HCT116 (cell line): ENCODE results near the gene CHKA. TPM values are rescaled to one million over a fixed set of nuclear protein-coding genes. Genes with fewer than 3 reads are reported as not detected.

Experiments
- ATAC-seq: fragments of 200-7000 bp; cut with Tn5 transposase; 2 replicates; pipeline ENCODE4 v1.9.1; 2020; ENCODE audit warnings: mild to moderate bottlenecking, moderate library complexity
- BruUV-seq: library from RNA; stranded (reverse); fragments of 400-500 nt; replicated peaks from 2 replicates; lab custom pipeline; 2021; lab: Mats Ljungman, UMichigan
- CTCF ChIA-PET: fragments of 300-600 bp; sonication (Branson Sonifier 250); formaldehyde crosslinking; loops from one replicate; lab custom pipeline; 2021; ENCODE audit warnings: antibody characterized with exemption; lab: Charles Lee
- POLR2A ChIA-PET: fragments of 300-600, 350-600 bp; sonication (Branson Sonifier 250); formaldehyde crosslinking; loops from one replicate; lab custom pipeline; 2021; ENCODE audit warnings: antibody characterized with exemption; lab: Charles Lee
- RAD21 ChIA-PET, 2 experiments: fragments of 300-600 bp; sonication (Branson Sonifier 250); formaldehyde crosslinking; loops; one replicate each; lab custom pipeline; 2023; ENCODE audit warnings: low total read pairs in 2 of 2; ENCODE audit not compliant: uncharacterized antibody in 2 of 2, unreplicated experiment in 2 of 2, low non-redundant PET in 1 of 2; lab: Charles Lee
- DNase-seq: peaks from one replicate; pipeline ENCODE4 v3.0.0-alpha.2; 2010; ENCODE audit warnings: low read depth, low spot score
- H2AFZ ChIP-seq: fragments of 200-600 bp; shearing (Covaris generic), sonication (generic); 2 replicates; pipeline ENCODE4 v1.6.1; 2017; ENCODE audit warnings: low read depth, mixed run types, mixed read lengths, antibody characterized with exemption, low read length; ENCODE audit not compliant: poor library complexity, severe bottlenecking
- H3K27ac ChIP-seq: 2 replicates; pipeline ENCODE4 v1.5.1; 2012; ENCODE audit warnings: low read depth, low read length
- H3K27me3 ChIP-seq: fragments of 200-600 bp; sonication (generic); 2 replicates; pipeline ENCODE4 v1.6.1; 2016; ENCODE audit warnings: mixed run types, low read length, mixed read lengths; ENCODE audit not compliant: insufficient read depth
- H3K36me3 ChIP-seq, 2 experiments: fragments of 200-500 bp in 1 of 2; fragments of 200-600 bp in 1 of 2; sonication (Bioruptor generic) in 1 of 2; sonication (generic) in 1 of 2; 2 replicates each; pipeline versions ENCODE4 v1.5.1 to v1.6.1; 2014 to 2016; ENCODE audit warnings: low read length in 2 of 2, inconsistent platforms in 1 of 2, mixed read lengths in 1 of 2, mixed run types in 1 of 2; ENCODE audit not compliant: insufficient read depth in 2 of 2, control insufficient read depth in 1 of 2
- H3K4me1 ChIP-seq, 2 experiments: fragments of 200-600 bp in 1 of 2; sonication (generic) in 1 of 2; 2 replicates each; pipeline versions ENCODE4 v1.5.1 to v1.6.1; 2012 to 2017; ENCODE audit warnings: low read length in 2 of 2, inconsistent platforms in 1 of 2, mild to moderate bottlenecking in 1 of 2, mixed read lengths in 1 of 2, mixed run types in 1 of 2, moderate library complexity in 1 of 2; ENCODE audit not compliant: insufficient read depth in 2 of 2, control insufficient read depth in 1 of 2
- H3K4me2 ChIP-seq: fragments of 200-600 bp; sonication (generic); 2 replicates; pipeline ENCODE4 v1.6.1; 2017; ENCODE audit warnings: mixed run types, low read length, mixed read lengths
- H3K4me3 ChIP-seq, 2 experiments: fragments of 200-600 bp in 1 of 2; sonication (generic) in 1 of 2; replicated peaks in 1 of 2; 2 replicates each; pipeline ENCODE4 v1.5.1; 2011 to 2016; ENCODE audit warnings: low read length in 2 of 2, control low read depth in 1 of 2, low read depth in 1 of 2, mild to moderate bottlenecking in 1 of 2, mixed read lengths in 1 of 2, mixed run types in 1 of 2
- H3K79me2 ChIP-seq: fragments of 200-600 bp; sonication (generic); 2 replicates; pipeline ENCODE4 v1.6.1; 2017; ENCODE audit warnings: mild to moderate bottlenecking, mixed run types, low read length, moderate library complexity, mixed read lengths; ENCODE audit not compliant: insufficient read depth
- H3K9ac ChIP-seq: fragments of 200-600 bp; sonication (generic); 2 replicates; pipeline ENCODE4 v1.6.1; 2016; ENCODE audit warnings: low read length, mixed read lengths
- H3K9me2 ChIP-seq: fragments of 200-600 bp; sonication (generic), shearing (Covaris generic); 2 replicates; pipeline ENCODE4 v1.6.1; 2017; ENCODE audit warnings: mixed run types, mild to moderate bottlenecking, moderate library complexity; ENCODE audit not compliant: insufficient read depth
- H3K9me3 ChIP-seq, 2 experiments: fragments of 200-500 bp in 1 of 2; fragments of 200-600 bp in 1 of 2; sonication (Bioruptor generic) in 1 of 2; sonication (generic) in 1 of 2; 2 replicates each; pipeline ENCODE4 v1.6.1; 2014 to 2017; ENCODE audit warnings: low read length in 2 of 2, mixed read lengths in 2 of 2, inconsistent platforms in 1 of 2, low read depth in 1 of 2, mild to moderate bottlenecking in 1 of 2, mixed run types in 1 of 2, moderate library complexity in 1 of 2; ENCODE audit not compliant: control insufficient read depth in 1 of 2, insufficient read depth in 1 of 2
- H4K20me1 ChIP-seq: fragments of 200-600 bp; sonication (generic), shearing (Covaris generic); 2 replicates; pipeline ENCODE4 v1.6.1; 2017; ENCODE audit warnings: mixed run types, mild to moderate bottlenecking, moderate library complexity; ENCODE audit not compliant: insufficient read depth
- EZH2phosphoT487 ChIP-seq: fragments of 200-600 bp; IDR thresholded peaks from 2 replicates; pipeline ENCODE4 v1.6.1; 2018; ENCODE audit warnings: antibody characterized with exemption, borderline replicate concordance
- POLR2A ChIP-seq: IDR thresholded peaks from 2 replicates; pipeline ENCODE4 v1.7.0; 2011; ENCODE audit warnings: borderline replicate concordance; ENCODE audit not compliant: insufficient read depth, insufficient read length; ENCODE audit errors: extremely low read depth
- POLR2AphosphoS5 ChIP-seq: IDR thresholded peaks from 2 replicates; pipeline ENCODE4 v1.6.1; 2011; ENCODE audit warnings: mild to moderate bottlenecking, low read depth, low read length, moderate library complexity
- SIN3A ChIP-seq: IDR thresholded peaks from 2 replicates; pipeline ENCODE4 v1.6.1; 2012; ENCODE audit warnings: low read depth
- ZNF274 ChIP-seq: fragments of 200-500 bp; sonication (Bioruptor generic); IDR thresholded peaks from 2 replicates; pipeline ENCODE4 v1.6.1; 2014; ENCODE audit warnings: mild to moderate bottlenecking, low read depth, low read length, inconsistent platforms
- intact Hi-C: fragments of 100-400 bp; cut with micrococcal nuclease; formaldehyde crosslinking; loops from 2 replicates; pipeline ENCODE4 v1.10.0; 2022
- total RNA-seq: library from RNA; stranded (reverse); gene quantifications from one replicate; pipeline ENCODE4 v1.2.1, GENCODE V29; 2021; ENCODE audit not compliant: unreplicated experiment
- TF ChIP-seq, protein P1 (sequence below), 3 experiments: fragments of 200-600 bp in 1 of 3; sonication (generic) in 1 of 3; IDR thresholded peaks in 2 of 3; conservative IDR thresholded peaks in 1 of 3; 2 replicates each; pipeline ENCODE4 v1.5.1; 2012 to 2017; ENCODE audit warnings: low read depth in 2 of 3, low read length in 2 of 3, antibody characterized with exemption in 1 of 3, borderline replicate concordance in 1 of 3, control low read depth in 1 of 3, mild to moderate bottlenecking in 1 of 3, mixed read lengths in 1 of 3, mixed run types in 1 of 3, moderate library complexity in 1 of 3; ENCODE audit not compliant: insufficient read depth in 1 of 3

CHKA gene
- total RNA-seq, 1 experiment from 2014 or later: 33.1 TPM

DNA sequence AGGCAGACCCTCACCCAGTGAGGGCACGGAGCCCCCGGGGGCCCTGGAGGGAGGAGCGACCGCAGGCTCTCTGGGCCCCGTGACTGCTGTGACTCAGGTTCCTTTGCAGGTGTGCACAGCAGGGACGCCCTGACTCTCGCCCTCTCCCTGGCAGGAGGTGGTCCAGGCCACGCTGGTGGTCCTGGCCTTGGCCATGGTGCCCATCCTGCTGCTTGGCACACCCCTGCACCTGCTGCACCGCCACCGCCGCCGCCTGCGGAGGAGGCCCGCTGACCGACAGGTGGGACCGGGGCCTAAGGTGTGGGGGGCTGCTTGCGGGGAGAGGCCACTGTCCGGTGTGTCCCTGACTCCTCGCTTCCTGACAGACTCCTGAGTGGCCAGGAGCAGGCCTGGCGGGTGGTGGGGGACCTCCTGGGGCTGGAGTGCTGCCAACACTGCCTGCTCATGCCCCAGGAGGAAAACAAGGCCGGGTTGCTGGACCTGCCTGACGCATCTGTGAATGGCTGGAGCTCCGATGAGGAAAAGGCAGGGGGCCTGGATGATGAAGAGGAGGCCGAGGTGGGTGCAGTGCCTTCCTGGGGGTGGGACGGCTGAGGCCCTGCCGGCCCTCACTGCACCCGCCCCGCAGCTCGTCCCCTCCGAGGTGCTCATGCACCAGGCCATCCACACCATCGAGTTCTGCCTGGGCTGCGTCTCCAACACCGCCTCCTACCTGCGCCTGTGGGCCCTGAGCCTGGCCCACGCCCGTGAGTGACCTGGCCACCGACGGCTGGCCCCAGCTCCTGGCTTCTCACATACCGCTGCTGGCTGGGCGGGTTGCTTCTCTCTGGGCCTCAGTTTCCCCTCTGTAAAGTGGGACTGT is 71.4 kb downstream of the CHKA start:
- Histone ChIP-seq H3K9me2 (no peaks in the 10 kb centered on the region), H3K27ac (no peak overlapping the region), H2AFZ (no peak overlapping the region), H3K27me3 (no peaks in the 10 kb centered on the region), H3K4me3 (no peak overlapping the region), H3K9ac (no peak overlapping the region), H3K9me3 (no peaks in the 10 kb centered on the region), H4K20me1 (no peaks in the 10 kb centered on the region), H3K4me2 (no peak overlapping the region), H3K4me1 (no peaks in the 10 kb centered on the region), H3K36me3 (no peaks in the 10 kb centered on the region; a peak in 1 of 4 replicates), H3K79me2 (no peaks in the 10 kb centered on the region)
- TF ChIP-seq, protein P1, sequence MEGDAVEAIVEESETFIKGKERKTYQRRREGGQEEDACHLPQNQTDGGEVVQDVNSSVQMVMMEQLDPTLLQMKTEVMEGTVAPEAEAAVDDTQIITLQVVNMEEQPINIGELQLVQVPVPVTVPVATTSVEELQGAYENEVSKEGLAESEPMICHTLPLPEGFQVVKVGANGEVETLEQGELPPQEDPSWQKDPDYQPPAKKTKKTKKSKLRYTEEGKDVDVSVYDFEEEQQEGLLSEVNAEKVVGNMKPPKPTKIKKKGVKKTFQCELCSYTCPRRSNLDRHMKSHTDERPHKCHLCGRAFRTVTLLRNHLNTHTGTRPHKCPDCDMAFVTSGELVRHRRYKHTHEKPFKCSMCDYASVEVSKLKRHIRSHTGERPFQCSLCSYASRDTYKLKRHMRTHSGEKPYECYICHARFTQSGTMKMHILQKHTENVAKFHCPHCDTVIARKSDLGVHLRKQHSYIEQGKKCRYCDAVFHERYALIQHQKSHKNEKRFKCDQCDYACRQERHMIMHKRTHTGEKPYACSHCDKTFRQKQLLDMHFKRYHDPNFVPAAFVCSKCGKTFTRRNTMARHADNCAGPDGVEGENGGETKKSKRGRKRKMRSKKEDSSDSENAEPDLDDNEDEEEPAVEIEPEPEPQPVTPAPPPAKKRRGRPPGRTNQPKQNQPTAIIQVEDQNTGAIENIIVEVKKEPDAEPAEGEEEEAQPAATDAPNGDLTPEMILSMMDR (IDR thresholded peaks at IDR 0.05 in 2 of 3, conservative IDR thresholded peaks at IDR 0.05 in 1 of 3; ENCODE audit: borderline replicate concordance in 1 of 3, insufficient read depth in 1 of 3, low read depth in 2 of 3, low read length in 2 of 3): no peak
- TF ChIP-seq POLR2AphosphoS5 (no peak), EZH2phosphoT487 (no peak), POLR2A (no peak), ZNF274 (no peak), SIN3A (no peak)
- ChIA-PET CTCF (no interaction called here), RAD21 (no interaction called here), POLR2A (no interaction called here)
- DNase-seq: no peak
- no peak for ATAC-seq
- intact Hi-C loops: no loop called here
- no TSS peak for BruUV-seq
